Measurements from ENCODE around the gene AQP12A.

The AQP12A gene

GRCh38 chr2:240725671-240726070 is 34.0 kb downstream of the AQP12A start:
- peak; percentile 14 for DNase-seq

- DNase-seq = no peak
These were observed 35.2 kb downstream of the AQP12A start for GRCh38 chr2:240726876-240727275.

- no peak for DNase-seq
These were observed 35.8 kb downstream of the AQP12A start for GRCh38 chr2:240727439-240727838.

- DNase-seq = no peak
These were observed 36.2 kb downstream of the AQP12A start for GRCh38 chr2:240727913-240728312.

GRCh38 chr2:240728361-240728760 is 36.7 kb downstream of the AQP12A start:
- no peak for DNase-seq

GRCh38 chr2:240728827-240729226 is 37.2 kb downstream of the AQP12A start:
- DNase-seq = no peak

GRCh38 chr2:240730501-240731177 is 39.0 kb downstream of the AQP12A start:
- DNase-seq = no peak

- no peak for DNase-seq
These were observed 39.5 kb downstream of the AQP12A start for GRCh38 chr2:240731178-240731545.

- no peak for DNase-seq
These were observed 40.5 kb downstream of the AQP12A start for GRCh38 chr2:240732184-240732583.

GRCh38 chr2:240732911-240733622 is 41.4 kb downstream of the AQP12A start:
- DNase-seq = no peak

- no peak for DNase-seq
These were observed 42.3 kb downstream of the AQP12A start for GRCh38 chr2:240733803-240734495.

- DNase-seq = no peak
These were observed 43.1 kb downstream of the AQP12A start for GRCh38 chr2:240734756-240735155.

GRCh38 chr2:240735476-240735875 is 43.8 kb downstream of the AQP12A start:
- DNase-seq = no peak

GRCh38 chr2:240736281-240737250 is 44.9 kb downstream of the AQP12A start:
- no peak for DNase-seq

GRCh38 chr2:240737512-240737911 is 45.8 kb downstream of the AQP12A start:
- no peak for DNase-seq

GRCh38 chr2:240737958-240738357 is 46.3 kb downstream of the AQP12A start:
- DNase-seq = no peak

- no peak for DNase-seq
These were observed 48.1 kb downstream of the AQP12A start for GRCh38 chr2:240739797-240740196.

GRCh38 chr2:240741091-240741490 is 49.4 kb downstream of the AQP12A start:
- DNase-seq = no peak

- DNase-seq = no peak
These were observed 51.0 kb downstream of the AQP12A start for GRCh38 chr2:240742602-240743095.

GRCh38 chr2:240745456-240745855 is 53.8 kb downstream of the AQP12A start:
- no peak for DNase-seq

GRCh38 chr2:240745962-240746361 is 54.3 kb downstream of the AQP12A start:
- DNase-seq = no peak

GRCh38 chr2:240746671-240747070 is 55.0 kb downstream of the AQP12A start:
- no peak for DNase-seq

GRCh38 chr2:240747256-240747655 is 55.6 kb downstream of the AQP12A start:
- DNase-seq = no peak

Data from NCI-H345 (cell line).